Neuron (in vitro differentiated cells): ENCODE results near the gene PLA2G5.

Experiments
- H2AFZ ChIP-seq: one replicate; pipeline ENCODE4 v1.6.1; 2013; ENCODE audit warnings: low read depth, mild to moderate bottlenecking, inconsistent platforms, low read length, moderate library complexity
- H3K27me3 ChIP-seq: one replicate; pipeline ENCODE4 v1.6.1; 2013; ENCODE audit warnings: low read length; ENCODE audit not compliant: insufficient read depth
- H3K36me3 ChIP-seq: one replicate; pipeline ENCODE4 v1.6.1; 2013; ENCODE audit warnings: low read length; ENCODE audit not compliant: insufficient read depth
- H3K4me1 ChIP-seq: one replicate; pipeline ENCODE4 v1.6.1; 2013; ENCODE audit warnings: low read length; ENCODE audit not compliant: insufficient read depth
- H3K4me3 ChIP-seq: 2 replicates; pipeline ENCODE4 v1.5.1; 2013; ENCODE audit warnings: mild to moderate bottlenecking, low read length, moderate library complexity
- H3K9me3 ChIP-seq: one replicate; pipeline ENCODE4 v1.6.1; 2013; ENCODE audit warnings: low read length

Gene PLA2G5

GRCh38 chr1:20083178-20083944, 13.4 kb downstream of the PLA2G5 start:
- Histone ChIP-seq H2AFZ (no peak overlapping the region), H3K9me3 (no peaks in the 10 kb centered on the region), H3K4me1 (no peaks in the 10 kb centered on the region), H3K4me3 (no peak overlapping the region), H3K27me3 (peaks cover 9% of the 10 kb centered on the region), H3K36me3 (no peaks in the 10 kb centered on the region)

GRCh38 chr1:20086800-20087199, 16.8 kb downstream of the PLA2G5 start:
- no peak overlapping the region for H2AFZ ChIP-seq
- no peaks in the 10 kb centered on the region for H3K36me3 ChIP-seq
- no peak overlapping the region for H3K4me3 ChIP-seq
- no peaks in the 10 kb centered on the region for H3K4me1 ChIP-seq
- H3K27me3 ChIP-seq, result peaks cover 8% of the 10 kb centered on the region
- no peaks in the 10 kb centered on the region for H3K9me3 ChIP-seq

- Histone ChIP-seq H3K9me3 (no peaks in the 10 kb centered on the region), H3K4me1 (no peaks in the 10 kb centered on the region), H3K27me3 (peaks cover 9% of the 10 kb centered on the region), H3K4me3 (no peak overlapping the region), H3K36me3 (no peaks in the 10 kb centered on the region), H2AFZ (no peak overlapping the region)
Observed at GRCh38 chr1:20087668-20088067, 17.7 kb downstream of the PLA2G5 start.

GRCh38 chr1:20089328-20090077, 19.5 kb downstream of the PLA2G5 start:
- Histone ChIP-seq H3K4me3 (no peak overlapping the region), H3K36me3 (no peaks in the 10 kb centered on the region), H3K27me3 (peaks cover 10% of the 10 kb centered on the region), H2AFZ (no peak overlapping the region), H3K4me1 (no peaks in the 10 kb centered on the region), H3K9me3 (no peaks in the 10 kb centered on the region)

- no peaks in the 10 kb centered on the region for H3K9me3 ChIP-seq
- no peak overlapping the region for H3K4me3 ChIP-seq
- peaks cover 9% of the 10 kb centered on the region for H3K27me3 ChIP-seq
- H3K4me1 ChIP-seq, result no peaks in the 10 kb centered on the region
- no peaks in the 10 kb centered on the region for H3K36me3 ChIP-seq
- H2AFZ ChIP-seq, result no peak overlapping the region
Observed at GRCh38 chr1:20090119-20090518, 20.1 kb downstream of the PLA2G5 start.

GRCh38 chr1:20090641-20091040, 20.6 kb downstream of the PLA2G5 start:
- no peaks in the 10 kb centered on the region for H3K4me1 ChIP-seq
- no peak overlapping the region for H2AFZ ChIP-seq
- no peak overlapping the region for H3K4me3 ChIP-seq
- H3K27me3 ChIP-seq, result peaks cover 9% of the 10 kb centered on the region
- H3K9me3 ChIP-seq, result no peaks in the 10 kb centered on the region
- H3K36me3 ChIP-seq, result no peaks in the 10 kb centered on the region

- Histone ChIP-seq H3K4me1 (no peaks in the 10 kb centered on the region), H2AFZ (no peak overlapping the region), H3K4me3 (no peak overlapping the region), H3K36me3 (no peaks in the 10 kb centered on the region), H3K27me3 (peaks cover 9% of the 10 kb centered on the region), H3K9me3 (no peaks in the 10 kb centered on the region)
Observed at GRCh38 chr1:20093303-20093702, 23.3 kb downstream of the PLA2G5 start.

GRCh38 chr1:20093940-20094391, 24.0 kb downstream of the PLA2G5 start:
- Histone ChIP-seq H3K4me3 (no peak overlapping the region), H3K27me3 (peaks cover 9% of the 10 kb centered on the region)

GRCh38 chr1:20095564-20096434, 25.8 kb downstream of the PLA2G5 start:
- no peak overlapping the region for H3K4me3 ChIP-seq
- peaks cover 9% of the 10 kb centered on the region for H3K27me3 ChIP-seq
- H3K4me1 ChIP-seq, result no peaks in the 10 kb centered on the region
- no peaks in the 10 kb centered on the region for H3K9me3 ChIP-seq
- H2AFZ ChIP-seq, result no peak overlapping the region
- H3K36me3 ChIP-seq, result no peaks in the 10 kb centered on the region

More at GRCh38 chr1:20093940-20094391, 24.0 kb downstream of the PLA2G5 start:
- H3K4me1 ChIP-seq, result no peaks in the 10 kb centered on the region
- no peak overlapping the region for H2AFZ ChIP-seq
- no peaks in the 10 kb centered on the region for H3K9me3 ChIP-seq
- no peaks in the 10 kb centered on the region for H3K36me3 ChIP-seq

GRCh38 chr1:20096840-20097447, 26.9 kb downstream of the PLA2G5 start:
- Histone ChIP-seq H3K27me3 (peaks cover 4% of the 10 kb centered on the region), H3K4me1 (no peaks in the 10 kb centered on the region), H3K4me3 (no peak overlapping the region), H2AFZ (no peak overlapping the region), H3K36me3 (no peaks in the 10 kb centered on the region), H3K9me3 (no peaks in the 10 kb centered on the region)

- Histone ChIP-seq H3K9me3 (no peaks in the 10 kb centered on the region), H3K4me1 (no peaks in the 10 kb centered on the region), H2AFZ (no peak overlapping the region), H3K36me3 (no peaks in the 10 kb centered on the region), H3K4me3 (no peak overlapping the region), H3K27me3 (no peaks in the 10 kb centered on the region)
Observed at GRCh38 chr1:20099533-20099932, 29.5 kb downstream of the PLA2G5 start.

- H3K9me3 ChIP-seq, result no peaks in the 10 kb centered on the region
Observed at GRCh38 chr1:20100632-20101355, 30.8 kb downstream of the PLA2G5 start.

More at GRCh38 chr1:20100632-20101355, 30.8 kb downstream of the PLA2G5 start:
- no peaks in the 10 kb centered on the region for H3K27me3 ChIP-seq
- H3K36me3 ChIP-seq, result no peaks in the 10 kb centered on the region
- H3K4me1 ChIP-seq, result no peaks in the 10 kb centered on the region
- no peak overlapping the region for H2AFZ ChIP-seq
- H3K4me3 ChIP-seq, result no peak overlapping the region
